Cardiac muscle cell (in vitro differentiated cells and primary cell): Measurements from ENCODE around the gene BCR. TPM values are rescaled to one million over a fixed set of nuclear protein-coding genes. Genes with fewer than 3 reads are reported as not detected.
A peak's percentile ranks its signal among the peaks of the same experiment; 100 is the strongest.

Experiments
- DNase-seq, 2 donors: peaks; one replicate each; pipeline versions ENCODE4 v3.0.0 to v3.0.0-alpha.2; 2010 to 2017; ENCODE audit warnings: low read depth in 1 of 2, low spot score in 1 of 2
- H3K27ac ChIP-seq: fragments of 200-600 bp; sonication (generic); 2 replicates; pipeline ENCODE4 v1.5.1; 2016
- H3K27me3 ChIP-seq: fragments of 200-600 bp; sonication (generic); 2 replicates; pipeline ENCODE4 v1.6.0; 2016; ENCODE audit warnings: control low read depth
- H3K36me3 ChIP-seq: fragments of 200-600 bp; sonication (generic); 2 replicates; pipeline ENCODE4 v1.5.1; 2016; ENCODE audit warnings: control low read depth
- H3K4me1 ChIP-seq: fragments of 200-600 bp; sonication (generic); 2 replicates; pipeline ENCODE4 v1.8.1; 2017; ENCODE audit warnings: low read depth, mild to moderate bottlenecking, mixed run types
- H3K4me3 ChIP-seq: fragments of 200-600 bp; sonication (generic); 2 replicates; pipeline ENCODE4 v1.5.1; 2016; ENCODE audit warnings: mild to moderate bottlenecking
- H3K9me3 ChIP-seq: fragments of 200-600 bp; sonication (generic); 2 replicates; pipeline ENCODE4 v1.5.1; 2017; ENCODE audit warnings: low read depth, mild to moderate bottlenecking, control low read depth
- CTCF ChIP-seq: IDR thresholded peaks from 2 replicates; pipeline ENCODE4 v1.5.1; 2012; ENCODE audit warnings: low read depth, mild to moderate bottlenecking, low read length
- polyA plus RNA-seq: library from polyadenylated mRNA; unstranded; fragments of >200 nt; fragmentation: Nextera tagmentation; extraction: Ambion mirVana; gene quantifications from 2 replicates; pipeline ENCODE4 v1.2.1, GENCODE V29; 2016
- total RNA-seq: library from RNA; depleted of rRNA; stranded (reverse); fragments of >200 nt; gene quantifications from 2 replicates; pipeline ENCODE4 v1.2.3, GENCODE V29; 2016

BCR gene
- total and polyA plus RNA-seq, 2 experiments from 2014 or later = 30.9 to 53.1 TPM

GRCh38 chr22:23213581-23214334 is 33.4 kb downstream of the BCR start:
- TF ChIP-seq CTCF = no peak
- no peaks in the 10 kb centered on the region for H3K36me3 ChIP-seq
- H3K27ac ChIP-seq = no peak overlapping the region

DNA sequence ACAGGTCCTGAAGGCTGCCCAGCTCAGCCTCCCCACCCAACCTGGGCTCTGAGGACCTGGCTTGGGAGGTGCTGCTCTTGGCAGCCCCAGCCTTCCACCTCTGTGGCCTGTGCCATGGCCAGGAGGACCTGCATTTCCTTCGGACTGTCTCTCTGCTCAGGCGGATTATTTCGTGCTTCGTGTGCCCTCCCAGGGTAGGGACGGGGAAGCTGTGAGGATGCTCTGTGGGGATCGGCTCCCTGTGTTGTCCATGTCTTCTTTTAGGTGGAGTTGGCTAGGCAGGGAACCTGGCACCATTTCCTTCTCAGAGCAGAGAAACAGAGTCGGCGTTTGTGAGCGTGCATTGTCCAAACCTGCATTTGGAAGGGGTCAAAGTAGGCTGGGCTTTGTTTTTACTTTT is 34.1 kb downstream of the BCR start:
- TF ChIP-seq CTCF = no peak
- no peak for DNase-seq
- Histone ChIP-seq H3K27me3 (no peaks in the 10 kb centered on the region), H3K27ac (no peak overlapping the region), H3K4me3 (no peak overlapping the region), H3K9me3 (no peaks in the 10 kb centered on the region), H3K4me1 (peaks cover 25% of the 10 kb centered on the region), H3K36me3 (no peaks in the 10 kb centered on the region)

More at GRCh38 chr22:23213581-23214334, 33.4 kb downstream of the BCR start:
- Histone ChIP-seq H3K4me1 (peaks cover 19% of the 10 kb centered on the region), H3K27me3 (no peaks in the 10 kb centered on the region), H3K4me3 (no peak overlapping the region), H3K9me3 (no peaks in the 10 kb centered on the region)
- no peak for DNase-seq

- Histone ChIP-seq H3K27ac (no peak overlapping the region), H3K9me3 (no peaks in the 10 kb centered on the region), H3K4me1 (peaks cover 37% of the 10 kb centered on the region), H3K4me3 (no peak overlapping the region), H3K36me3 (no peaks in the 10 kb centered on the region), H3K27me3 (no peaks in the 10 kb centered on the region)
- DNase-seq = peak in 1 of 2 donors; percentile 25
- no peak for TF ChIP-seq CTCF
Observed at GRCh38 chr22:23215294-23216241, 35.3 kb downstream of the BCR start.

GRCh38 chr22:23216461-23217170 is 36.3 kb downstream of the BCR start:
- Histone ChIP-seq H3K27me3 (no peaks in the 10 kb centered on the region), H3K4me1 (peaks cover 36% of the 10 kb centered on the region)
- TF ChIP-seq CTCF = no peak

More at GRCh38 chr22:23216461-23217170, 36.3 kb downstream of the BCR start:
- H3K36me3 ChIP-seq = no peaks in the 10 kb centered on the region
- no peaks in the 10 kb centered on the region for H3K9me3 ChIP-seq
- DNase-seq = no peak
- no peak overlapping the region for H3K27ac ChIP-seq
- no peak overlapping the region for H3K4me3 ChIP-seq
